ENCODE measurements around the gene PHYHD1. TPM values are rescaled to one million over a fixed set of nuclear protein-coding genes. Genes with fewer than 3 reads are reported as not detected.

PHYHD1 gene
- total RNA-seq (2014; rRNA removed) = 1.6 TPM in 1 of 2 replicates, not detected in the other
- Bru-seq, nascent RNA = percentile 30 among the genes with signal in this experiment
- percentile 39 among the genes with signal in this experiment for BruChase-seq, experiment 1, labeled RNA remaining after a 6-hour chase
- percentile 27 among the genes with signal in this experiment for BruChase-seq, experiment 2, labeled RNA remaining after a 2-hour chase
- long read RNA-seq = 0 reads

DNA sequence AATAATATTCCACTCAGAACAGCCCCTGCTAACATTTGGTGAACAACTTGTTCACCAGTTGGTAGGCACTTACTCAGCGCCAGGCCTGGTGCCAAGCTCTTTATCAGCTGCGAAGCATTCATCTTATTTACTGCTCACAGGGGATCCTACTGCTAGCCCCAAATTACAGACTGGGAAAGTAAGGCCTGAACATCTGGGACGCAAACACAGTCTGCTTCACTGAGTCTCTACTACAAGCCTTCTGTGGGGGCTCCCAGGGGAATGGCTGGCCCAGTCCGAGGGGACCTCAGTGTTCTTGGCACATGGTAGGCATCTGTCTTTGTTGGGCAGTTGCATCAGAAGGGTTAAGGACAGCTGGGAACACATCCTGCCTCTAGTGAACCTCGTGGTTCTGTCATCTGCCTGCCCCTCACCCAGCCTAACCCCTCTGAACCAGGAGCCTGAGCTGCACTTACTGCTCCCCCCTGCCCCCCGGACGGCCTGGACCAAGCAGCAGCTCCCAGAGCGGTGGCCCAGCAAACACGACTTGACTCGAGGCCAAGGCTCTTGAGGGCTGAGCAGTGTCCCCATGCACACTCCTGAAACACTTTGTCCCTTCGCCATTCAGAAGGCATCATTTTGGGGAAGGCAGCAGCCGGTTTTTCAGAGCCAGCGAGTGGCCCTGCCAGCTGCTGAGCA lies at the start of gene PHYHD1:
Gene PHYHD1 (plus strand): TSS at position 602 of the 678 bp plus-strand sequence. CDS start 1,342 bp downstream, outside the sequence.
- Histone ChIP-seq H3K36me3 (ENCODE audit: low read depth, low read length) (peaks cover 19% of the 10 kb centered on the region), H3K4me2 (ENCODE audit: low read length) (no peak within 1 kb of the TSS), H2AFZ (ENCODE audit: low read length) (no peak within 1 kb of the TSS), H3K27me3 (ENCODE audit: low read length) (no peaks in the 10 kb centered on the region), H3K9me2 (replicated peaks; ENCODE audit: low read length) (no peaks in the 10 kb centered on the region), H3K9me3 (ENCODE audit: low read length) (no peaks in the 10 kb centered on the region), H3F3A (ENCODE audit: low read length, unreplicated experiment) (no peaks in the 10 kb centered on the region), H3K4me3 (ENCODE audit: low read length) (no peak within 1 kb of the TSS), H3K27ac (ENCODE audit: low read length) (no peak within 1 kb of the TSS), H3K4me1 (ENCODE audit: insufficient read depth, low read length) (peaks cover 25% of the 10 kb centered on the region), H3K9ac (ENCODE audit: low read length) (no peak within 1 kb of the TSS), H4K20me1 (ENCODE audit: low read length) (no peaks in the 10 kb centered on the region), H3K79me2 (ENCODE audit: low read length) (peaks cover 11% of the 10 kb centered on the region; the same call in 1 of the 2 replicates)
- DNase-seq (peak; percentile 70), ATAC-seq (peak; percentile 41; the same call in 1 of the 2 replicates)
- ChIA-PET POLR2A (ENCODE audit: unreplicated experiment) (no interaction called here), CTCF (no interaction called here)
- BruUV-seq (replicated peaks) = no TSS peak
- intact Hi-C loops (cut with micrococcal nuclease) = no loop called here
- TF ChIP-seq EZH2phosphoT487 (IDR thresholded peaks at IDR 0.05; ENCODE audit: borderline replicate concordance, low read length) (no peak), EZH2 (IDR thresholded peaks at IDR 0.05; ENCODE audit: low read length, unreplicated experiment) (no peak), CTCF (conservative IDR thresholded peaks at IDR 0.05; ENCODE audit: low read depth, low read length) (no peak)

GRCh38 chr9:128877852-128878251 lies 42.9 kb upstream of the PHYHD1 start:
- Histone ChIP-seq H3K9me3 (ENCODE audit: low read length) (no peaks in the 10 kb centered on the region), H4K20me1 (ENCODE audit: low read length) (no peaks in the 10 kb centered on the region; the same call in 1 of the 2 replicates), H3F3A (ENCODE audit: low read length, unreplicated experiment) (no peaks in the 10 kb centered on the region), H3K4me1 (ENCODE audit: insufficient read depth, low read length) (peaks cover 17% of the 10 kb centered on the region), H3K4me3 (ENCODE audit: low read length) (no peak overlapping the region), H3K27ac (ENCODE audit: low read length) (no peak overlapping the region), H3K79me2 (ENCODE audit: low read length) (peaks cover 45% of the 10 kb centered on the region), H3K36me3 (ENCODE audit: low read depth, low read length) (no peaks in the 10 kb centered on the region), H3K9ac (ENCODE audit: low read length) (no peak overlapping the region), H3K4me2 (ENCODE audit: low read length) (no peak overlapping the region), H3K9me2 (replicated peaks; ENCODE audit: low read length) (no peaks in the 10 kb centered on the region), H2AFZ (ENCODE audit: low read length) (no peak overlapping the region), H3K27me3 (ENCODE audit: low read length) (no peaks in the 10 kb centered on the region)
- no peak for TF ChIP-seq EZH2phosphoT487 (IDR thresholded peaks at IDR 0.05; ENCODE audit: borderline replicate concordance, low read length)
- no peak for TF ChIP-seq EZH2 (IDR thresholded peaks at IDR 0.05; ENCODE audit: low read length, unreplicated experiment)
- no TSS peak for BruUV-seq (replicated peaks)
- intact Hi-C loops (cut with micrococcal nuclease) = no loop called here
- DNase-seq (no peak), ATAC-seq (no peak)
- ChIA-PET CTCF (no interaction called here), POLR2A (ENCODE audit: unreplicated experiment) (no interaction called here)

GRCh38 chr9:128881884-128882676 lies 38.7 kb upstream of the PHYHD1 start, which contains the start of the genes KYAT1 and LRRC8A:
Gene KYAT1 (minus strand): TSS chr9:128881950. CDS start chr9:128845405, 36,545 bp downstream.
Gene LRRC8A (plus strand): TSS chr9:128882133. CDS start chr9:128907165, 25,032 bp downstream.
- ChIA-PET POLR2A (ENCODE audit: unreplicated experiment) (no interaction called here), CTCF (interaction anchor here (1.0 kb wide), 1 partner anchor 146 kb away, joined by 3 read pairs; the partner anchor contains the start of gene SH3GLB2)
- BruUV-seq (replicated peaks) = no TSS peak
- peak within 1 kb of the TSS; percentile 99 for H3K4me2 ChIP-seq (ENCODE audit: low read length)
- peaks cover 78% of the 10 kb centered on the region for H3K79me2 ChIP-seq (ENCODE audit: low read length)
- peak within 1 kb of the TSS; percentile 92 for H3K9ac ChIP-seq (ENCODE audit: low read length)
- peaks cover 11% of the 10 kb centered on the region for H4K20me1 ChIP-seq (ENCODE audit: low read length)
- H3K4me1 ChIP-seq (ENCODE audit: insufficient read depth, low read length) = peaks cover 24% of the 10 kb centered on the region
- H3K36me3 ChIP-seq (ENCODE audit: low read depth, low read length) = peaks cover 9% of the 10 kb centered on the region; the same call in 1 of the 2 replicates
- H3K9me3 ChIP-seq (ENCODE audit: low read length) = no peaks in the 10 kb centered on the region
- ATAC-seq (peak; percentile 85), DNase-seq (peak; percentile 95)
- H3K4me3 ChIP-seq (ENCODE audit: low read length) = peak within 1 kb of the TSS; percentile 100
- TF ChIP-seq EZH2 (IDR thresholded peaks at IDR 0.05; ENCODE audit: low read length, unreplicated experiment) (no peak), EZH2phosphoT487 (IDR thresholded peaks at IDR 0.05; ENCODE audit: borderline replicate concordance, low read length) (no peak), CTCF (conservative IDR thresholded peaks at IDR 0.05; ENCODE audit: low read depth, low read length) (no peak)
- peak within 1 kb of the TSS; percentile 34; the same call in 1 of the 2 replicates for H3K27ac ChIP-seq (ENCODE audit: low read length)
- H3K9me2 ChIP-seq (replicated peaks; ENCODE audit: low read length) = no peaks in the 10 kb centered on the region
- H3K27me3 ChIP-seq (ENCODE audit: low read length) = no peaks in the 10 kb centered on the region
- H3F3A ChIP-seq (ENCODE audit: low read length, unreplicated experiment) = no peaks in the 10 kb centered on the region
- peak within 1 kb of the TSS; percentile 93 for H2AFZ ChIP-seq (ENCODE audit: low read length)
- intact Hi-C loops (cut with micrococcal nuclease) = loop anchor here (5.0 kb wide), 1 partner anchor 35 kb away; no protein-coding TSS in a partner anchor
